ENCODE data around the gene TP53.

TP53 gene

GRCh38 chr17:7709031-7709430, 21.7 kb upstream of the TP53 start:
- H3K9ac ChIP-seq (ENCODE audit: low read length): no peak overlapping the region
- H3K79me2 ChIP-seq (ENCODE audit: insufficient read depth, low read length): no peaks in the 10 kb centered on the region
- H3K27ac ChIP-seq (ENCODE audit: low read depth, low read length): no peak overlapping the region
- no peak overlapping the region for H3K4me2 ChIP-seq (ENCODE audit: low read depth, low read length, poor library complexity, severe bottlenecking)
- H4K20me1 ChIP-seq (ENCODE audit: low read depth, low read length): no peaks in the 10 kb centered on the region
- no peaks in the 10 kb centered on the region for H3K36me3 ChIP-seq (ENCODE audit: low read length)
- no peak for TF ChIP-seq EZH2phosphoT487 (conservative IDR thresholded peaks at IDR 0.05; ENCODE audit: low read length)
- no peak for TF ChIP-seq CTCF (IDR thresholded peaks at IDR 0.05; ENCODE audit: insufficient read depth, low read length, poor library complexity, severe bottlenecking)
- no peaks in the 10 kb centered on the region for H3K27me3 ChIP-seq (ENCODE audit: low read length)
- no peak overlapping the region for H3K4me3 ChIP-seq (ENCODE audit: insufficient read depth, low read length, poor library complexity, severe bottlenecking)
- H2AFZ ChIP-seq (ENCODE audit: low read depth, low read length, severe bottlenecking): no peak overlapping the region
- H3F3A ChIP-seq (ENCODE audit: insufficient read depth): no peaks in the 10 kb centered on the region
- no peaks in the 10 kb centered on the region for H3K9me2 ChIP-seq (replicated peaks; ENCODE audit: insufficient read depth, low read length)
- H3K9me3 ChIP-seq (ENCODE audit: insufficient read depth, low read length): no peaks in the 10 kb centered on the region

GRCh38 chr17:7707858-7708750, 20.8 kb upstream of the TP53 start:
- Histone ChIP-seq H4K20me1 (ENCODE audit: low read depth, low read length) (no peaks in the 10 kb centered on the region), H3K9ac (ENCODE audit: low read length) (no peak overlapping the region), H3K36me3 (ENCODE audit: low read length) (no peaks in the 10 kb centered on the region), H3K27me3 (ENCODE audit: low read length) (no peaks in the 10 kb centered on the region), H3K9me3 (ENCODE audit: insufficient read depth, low read length) (no peaks in the 10 kb centered on the region), H3K27ac (ENCODE audit: low read depth, low read length) (no peak overlapping the region), H3F3A (ENCODE audit: insufficient read depth) (no peaks in the 10 kb centered on the region), H2AFZ (ENCODE audit: low read depth, low read length, severe bottlenecking) (no peak overlapping the region), H3K4me3 (ENCODE audit: insufficient read depth, low read length, poor library complexity, severe bottlenecking) (no peak overlapping the region), H3K4me2 (ENCODE audit: low read depth, low read length, poor library complexity, severe bottlenecking) (no peak overlapping the region), H3K79me2 (ENCODE audit: insufficient read depth, low read length) (no peaks in the 10 kb centered on the region), H3K9me2 (replicated peaks; ENCODE audit: insufficient read depth, low read length) (no peaks in the 10 kb centered on the region)
- no peak for TF ChIP-seq EZH2phosphoT487 (conservative IDR thresholded peaks at IDR 0.05; ENCODE audit: low read length)
- no peak for TF ChIP-seq CTCF (IDR thresholded peaks at IDR 0.05; ENCODE audit: insufficient read depth, low read length, poor library complexity, severe bottlenecking)

GRCh38 chr17:7707446-7707845, 20.2 kb upstream of the TP53 start:
- no peak overlapping the region for H3K4me2 ChIP-seq (ENCODE audit: low read depth, low read length, poor library complexity, severe bottlenecking)
- no peak overlapping the region for H3K4me3 ChIP-seq (ENCODE audit: insufficient read depth, low read length, poor library complexity, severe bottlenecking)
- H4K20me1 ChIP-seq (ENCODE audit: low read depth, low read length): no peaks in the 10 kb centered on the region
- no peaks in the 10 kb centered on the region for H3K9me2 ChIP-seq (replicated peaks; ENCODE audit: insufficient read depth, low read length)
- H3K27me3 ChIP-seq (ENCODE audit: low read length): no peaks in the 10 kb centered on the region
- H3F3A ChIP-seq (ENCODE audit: insufficient read depth): no peaks in the 10 kb centered on the region
- no peaks in the 10 kb centered on the region for H3K9me3 ChIP-seq (ENCODE audit: insufficient read depth, low read length)
- H3K9ac ChIP-seq (ENCODE audit: low read length): no peak overlapping the region
- H2AFZ ChIP-seq (ENCODE audit: low read depth, low read length, severe bottlenecking): no peak overlapping the region
- no peak for TF ChIP-seq CTCF (IDR thresholded peaks at IDR 0.05; ENCODE audit: insufficient read depth, low read length, poor library complexity, severe bottlenecking)
- no peak for TF ChIP-seq EZH2phosphoT487 (conservative IDR thresholded peaks at IDR 0.05; ENCODE audit: low read length)
- H3K27ac ChIP-seq (ENCODE audit: low read depth, low read length): no peak overlapping the region
- H3K79me2 ChIP-seq (ENCODE audit: insufficient read depth, low read length): no peaks in the 10 kb centered on the region
- no peaks in the 10 kb centered on the region for H3K36me3 ChIP-seq (ENCODE audit: low read length)
